GM18951 (cell line): ENCODE measurements around the gene BEGAIN.

ENCODE experiments used
- POLR2A ChIP-seq: IDR thresholded peaks from 4 replicates; pipeline ENCODE4 v1.6.1; 2011; ENCODE audit warnings: mild to moderate bottlenecking; ENCODE audit not compliant: insufficient read length, insufficient read depth; ENCODE audit errors: extremely low read depth
- in situ Hi-C: fragments of 300-500 bp; cut with MboI; formaldehyde crosslinking; loops from one replicate; pipeline ENCODE4 v1.12.0; 2022; ENCODE audit warnings: low sequenced_read_pairs, mixed read lengths, inconsistent platforms; ENCODE audit not compliant: unreplicated experiment

Gene BEGAIN

GRCh38 chr14:100619396-100620254 is 32.4 kb upstream of the BEGAIN start:
- TF ChIP-seq POLR2A, result no peak
- in situ Hi-C loops, result no loop called here

GRCh38 chr14:100618763-100619320 is 31.6 kb upstream of the BEGAIN start:
- no peak for TF ChIP-seq POLR2A
- in situ Hi-C loops, result no loop called here

GRCh38 chr14:100618318-100618693 is 31.1 kb upstream of the BEGAIN start:
- no peak for TF ChIP-seq POLR2A
- in situ Hi-C loops, result no loop called here

DNA sequence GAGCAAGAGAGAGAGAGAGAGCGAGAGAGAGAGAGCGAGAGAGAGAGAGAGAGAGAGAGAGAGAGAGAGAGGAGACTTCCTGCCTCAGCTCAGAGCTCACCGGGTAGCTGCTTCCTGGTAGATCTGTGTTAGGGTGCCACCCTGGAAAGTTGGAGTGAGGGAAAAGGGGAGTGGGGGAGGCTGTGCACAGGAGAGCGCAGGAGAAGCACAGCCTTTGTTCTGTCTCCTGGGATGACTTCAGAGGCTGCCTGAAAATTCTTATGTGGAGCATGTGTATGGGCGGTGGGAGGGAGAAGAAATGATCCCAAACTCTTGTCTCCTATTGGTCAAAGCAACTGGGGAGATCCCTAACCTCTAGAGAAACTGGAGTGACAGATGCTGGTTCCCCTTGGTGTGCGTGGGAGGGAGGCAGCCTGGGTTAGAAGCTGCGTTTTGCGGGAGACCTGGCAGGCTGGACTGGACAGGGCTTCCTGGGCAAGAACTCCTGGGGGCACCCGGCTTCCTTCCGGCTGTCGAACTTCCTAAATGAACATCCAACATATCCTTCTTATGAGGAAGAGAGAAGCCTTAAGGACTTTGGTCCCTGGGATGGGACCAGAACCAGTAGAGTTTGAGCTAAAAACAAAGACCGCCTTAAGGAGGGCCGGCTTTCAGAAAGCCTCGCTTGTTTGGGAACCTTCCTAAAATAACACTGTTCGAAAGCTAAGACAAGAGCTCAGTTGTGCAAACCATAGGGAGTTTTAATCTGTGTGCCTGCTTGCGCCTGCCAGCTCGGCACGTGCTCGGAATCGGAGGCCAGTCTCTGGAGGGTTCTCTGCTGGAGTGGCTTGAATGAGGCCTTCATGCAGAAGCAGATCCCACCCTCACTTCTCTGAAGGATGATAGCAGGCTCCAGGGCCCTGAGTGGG is 30.4 kb upstream of the BEGAIN start:
- no peak for TF ChIP-seq POLR2A
- in situ Hi-C loops, result no loop called here

GRCh38 chr14:100616854-100617409 is 29.7 kb upstream of the BEGAIN start:
- no peak for TF ChIP-seq POLR2A
- in situ Hi-C loops, result no loop called here

- in situ Hi-C loops, result no loop called here
- no peak for TF ChIP-seq POLR2A
Measured at GRCh38 chr14:100615736-100616695, 28.8 kb upstream of the BEGAIN start.

DNA sequence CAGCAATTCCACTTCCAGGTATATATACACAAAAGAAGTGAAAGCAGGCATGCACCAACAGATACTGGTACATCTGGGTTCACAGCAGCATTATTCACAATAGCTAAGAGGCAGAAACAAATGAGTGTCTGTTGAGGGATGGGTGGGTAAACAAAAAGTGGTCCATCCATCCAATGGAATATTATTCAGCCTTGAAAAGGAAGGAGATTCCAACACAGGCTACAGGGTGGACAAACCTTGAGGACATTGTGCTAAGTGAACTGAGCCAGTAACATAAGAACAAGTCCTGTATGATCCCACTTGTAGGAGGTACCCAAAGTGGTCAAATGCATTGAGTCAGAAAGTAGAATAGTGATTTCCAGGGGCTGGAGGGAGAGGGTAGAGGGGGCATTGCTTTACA is 27.6 kb upstream of the BEGAIN start:
- in situ Hi-C loops, result no loop called here
- no peak for TF ChIP-seq POLR2A

DNA sequence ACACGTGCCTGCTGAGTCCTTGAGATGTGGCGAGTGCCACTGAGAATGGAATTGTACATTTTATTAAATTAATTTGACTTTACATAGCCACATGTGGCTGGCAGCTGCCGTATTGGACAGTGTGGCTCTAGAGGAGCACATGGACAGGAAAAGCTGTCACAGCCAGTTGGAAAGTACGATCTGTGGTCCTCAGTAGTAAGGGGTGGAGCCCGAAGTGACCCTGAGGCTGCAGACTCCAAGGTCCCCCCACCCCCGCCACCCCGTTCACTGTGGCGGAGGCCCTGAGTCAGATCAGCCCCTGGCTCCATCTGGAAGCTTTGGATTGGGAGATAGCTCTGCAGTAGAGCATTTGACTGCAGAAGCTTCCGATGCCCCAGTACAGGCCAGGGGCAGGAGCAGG is 25.8 kb upstream of the BEGAIN start:
- no peak for TF ChIP-seq POLR2A
- in situ Hi-C loops, result no loop called here

GRCh38 chr14:100611811-100612480 is 24.7 kb upstream of the BEGAIN start:
- in situ Hi-C loops, result no loop called here
- no peak for TF ChIP-seq POLR2A

DNA sequence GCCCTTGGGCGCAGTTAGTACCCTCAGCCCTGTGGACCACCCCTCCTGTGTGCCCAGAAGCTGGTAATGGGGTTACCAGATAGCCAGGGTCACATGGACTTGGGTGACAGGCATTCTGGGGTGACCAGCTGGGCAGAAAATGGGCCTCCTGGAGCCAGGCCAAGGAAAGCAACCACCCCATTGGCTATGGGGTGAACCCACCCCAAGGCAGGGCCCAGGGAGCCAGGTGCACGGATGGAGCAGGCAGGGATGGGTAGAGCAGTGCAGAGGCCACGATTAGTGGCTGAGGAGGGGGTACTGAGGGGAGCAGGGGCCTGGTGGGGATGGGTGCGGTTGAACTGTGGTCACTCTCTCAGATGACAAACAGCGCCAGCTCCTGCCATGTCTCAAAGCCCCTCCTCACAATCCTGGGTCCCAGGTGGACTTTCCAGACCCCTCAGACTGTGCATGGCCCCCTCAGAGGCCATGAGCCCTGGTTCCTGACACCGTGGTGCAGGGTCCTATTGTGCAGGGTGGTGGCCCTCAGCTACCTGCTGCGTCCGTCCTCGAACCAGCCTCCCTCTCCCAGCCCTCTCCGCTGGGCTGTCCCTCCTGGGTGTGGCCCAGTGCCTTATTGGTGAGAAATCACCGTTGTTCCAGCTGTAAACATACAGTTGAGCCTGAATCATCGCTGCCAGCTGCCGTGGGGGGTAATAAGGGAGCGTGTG is 23.4 kb upstream of the BEGAIN start:
- no peak for TF ChIP-seq POLR2A
- in situ Hi-C loops, result no loop called here

GRCh38 chr14:100609941-100610391 is 22.7 kb upstream of the BEGAIN start:
- no peak for TF ChIP-seq POLR2A

More at GRCh38 chr14:100609941-100610391, 22.7 kb upstream of the BEGAIN start:
- in situ Hi-C loops, result no loop called here
